HepG2 (cell line): ENCODE data around the gene DNPH1. TPM values are rescaled to one million over a fixed set of nuclear protein-coding genes. Genes with fewer than 3 reads are reported as not detected.

Experiments used
- AHR ChIP-seq: IDR thresholded peaks from 2 replicates; pipeline ENCODE4 v1.6.1; 2018; ENCODE audit warnings: missing genetic modification reagents, missing compliant biosample characterization
- ARID2 ChIP-seq: sonication (generic); formaldehyde crosslinking; IDR thresholded peaks from 2 replicates; pipeline ENCODE4 v1.8.1; 2022; ENCODE audit warnings: mild to moderate bottlenecking, missing genetic modification reagents, borderline replicate concordance
- ASH2L ChIP-seq: fragments of 300-600, 200-600 bp; sonication (generic); IDR thresholded peaks from 2 replicates; pipeline ENCODE4 v1.7.0; 2017; ENCODE audit warnings: low read depth, mild to moderate bottlenecking, moderate library complexity, mixed read lengths, low read length; ENCODE audit not compliant: insufficient read length
- CCAR2 ChIP-seq: fragments of 200-400 bp; formaldehyde crosslinking; optimal IDR thresholded peaks from 2 replicates; pipeline ENCODE3; 2018; ENCODE audit warnings: low read depth, mild to moderate bottlenecking, low read length, moderate library complexity
- CSRNP2 ChIP-seq: sonication (generic); formaldehyde crosslinking; conservative IDR thresholded peaks from 2 replicates; pipeline ENCODE4 v1.8.0; 2022; ENCODE audit warnings: low read depth, missing genetic modification reagents
- ELF4 ChIP-seq: sonication (generic); formaldehyde crosslinking; IDR thresholded peaks from 2 replicates; pipeline ENCODE4 v1.5.0; 2020; ENCODE audit warnings: missing genetic modification reagents, mild to moderate bottlenecking, moderate library complexity, borderline replicate concordance
- ELK4 ChIP-seq: sonication (generic); formaldehyde crosslinking; IDR thresholded peaks from 2 replicates; pipeline ENCODE4 v1.9.0; 2021; ENCODE audit warnings: missing genetic modification reagents, borderline replicate concordance
- FLYWCH1 ChIP-seq: sonication (generic); formaldehyde crosslinking; IDR thresholded peaks from 2 replicates; pipeline ENCODE4 v1.8.1; 2023; ENCODE audit warnings: mild to moderate bottlenecking, missing genetic modification reagents
- HNRNPL ChIP-seq: fragments of 200-400 bp; formaldehyde crosslinking; IDR thresholded peaks from 2 replicates; pipeline ENCODE4 v1.6.1; 2017; ENCODE audit warnings: mild to moderate bottlenecking, low read depth, low read length
- HOXA5 ChIP-seq: sonication (generic); formaldehyde crosslinking; IDR thresholded peaks from 2 replicates; pipeline ENCODE4 v1.4.0; 2020; ENCODE audit warnings: missing genetic modification reagents
- NFATC3 ChIP-seq: sonication (generic); formaldehyde crosslinking; IDR thresholded peaks from 2 replicates; pipeline ENCODE4 v1.5.1; 2020; ENCODE audit warnings: mild to moderate bottlenecking, missing genetic modification reagents
- NFE2L1 ChIP-seq: sonication (generic); formaldehyde crosslinking; IDR thresholded peaks from 2 replicates; pipeline ENCODE4 v1.4.0; 2020; ENCODE audit warnings: missing genetic modification reagents, mild to moderate bottlenecking, borderline replicate concordance
- SYNCRIP ChIP-seq: fragments of 200-400 bp; formaldehyde crosslinking; IDR thresholded peaks from 2 replicates; pipeline ENCODE4 v1.6.1; 2018; ENCODE audit warnings: mild to moderate bottlenecking, low read depth, low read length; ENCODE audit not compliant: insufficient read depth
- TCF7 ChIP-seq: sonication (generic); IDR thresholded peaks from 2 replicates; pipeline ENCODE4 v1.6.1; 2016; ENCODE audit warnings: antibody characterized with exemption, low read depth
- ZNF12 ChIP-seq: sonication (generic); formaldehyde crosslinking; IDR thresholded peaks from 2 replicates; pipeline ENCODE4 v1.5.0; 2020; ENCODE audit warnings: missing genetic modification reagents
- ZNF3 ChIP-seq: IDR thresholded peaks from 2 replicates; pipeline ENCODE4 v1.7.0; 2017; ENCODE audit warnings: inconsistent platforms
- ZNF350 ChIP-seq: sonication (generic); formaldehyde crosslinking; IDR thresholded peaks from 2 replicates; pipeline ENCODE4 v1.4.0; 2020; ENCODE audit warnings: mild to moderate bottlenecking, low read depth, missing genetic modification reagents, borderline replicate concordance
- ZNF747 ChIP-seq: sonication (generic); formaldehyde crosslinking; IDR thresholded peaks from 2 replicates; pipeline ENCODE4 v1.8.1; 2023; ENCODE audit warnings: missing genetic modification reagents, mild to moderate bottlenecking, borderline replicate concordance
- ZNF770 ChIP-seq: sonication (generic); formaldehyde crosslinking; IDR thresholded peaks from 2 replicates; pipeline ENCODE4 v1.5.0; 2020; ENCODE audit warnings: mild to moderate bottlenecking, missing genetic modification reagents
- ZNF780A ChIP-seq: sonication (generic); formaldehyde crosslinking; IDR thresholded peaks from 2 replicates; pipeline ENCODE4 v1.8.0; 2022; ENCODE audit warnings: mild to moderate bottlenecking, missing genetic modification reagents, moderate library complexity
- polyA plus RNA-seq, 8 experiments: library from polyadenylated mRNA; depleted of rRNA in 3 of 8; stranded (reverse) in 7 of 8; unstranded in 1 of 8; fragments of >200 nt; fragmentation: Illumina TruSeq in 4 of 8; extraction: Trizol in 4 of 8; gene quantifications; 2 replicates each; pipeline versions ENCODE4 v1.2.1 to v1.2.3, GENCODE V29; 2011 to 2016; ENCODE audit warnings: low read depth in 4 of 8, missing spikeins in 1 of 8, mixed read lengths in 1 of 8; ENCODE audit not compliant: insufficient read depth in 1 of 8
- total RNA-seq, 5 experiments: library from RNA; depleted of rRNA; stranded (reverse); fragments of >200 nt; fragmentation: Illumina TruSeq; extraction: Trizol; gene quantifications; 2 replicates each; pipeline ENCODE4 v1.2.3, GENCODE V29; 2016; ENCODE audit warnings: low read depth in 1 of 5
- TF ChIP-seq, protein P1 (sequence below): sonication (generic); formaldehyde crosslinking; IDR thresholded peaks from 2 replicates; pipeline ENCODE4 v1.4.0; 2020; ENCODE audit warnings: missing genetic modification reagents

The DNPH1 gene
- total and polyA plus RNA-seq, 2 of the 13 experiments (the other 11 are each of a cell fraction or from before 2014, with no cell fraction given): 56.5 to 75.1 TPM

- TF ChIP-seq ZNF3 (CRISPR knock-in tag) (no peak; the same call in 1 of the 2 replicates), FLYWCH1 (CRISPR knock-in tag) (peak; percentile 69; the same call in 1 of the 2 replicates), NFATC3 (CRISPR knock-in tag) (no peak), ELF4 (CRISPR knock-in tag) (no peak), ZNF780A (CRISPR knock-in tag) (no peak), TCF7 (no peak), ASH2L (peak; percentile 53), SYNCRIP (no peak), ZNF350 (CRISPR knock-in tag) (no peak), CCAR2 (no peak), ZNF12 (CRISPR knock-in tag) (0 out of 2 replicates have a peak, but pooled peaks have one; percentile 46), ARID2 (peak; percentile 96), AHR (CRISPR knock-in tag) (no peak; the same call in 1 of the 2 replicates), NFE2L1 (CRISPR knock-in tag) (no peak), CSRNP2 (CRISPR knock-in tag) (0 out of 2 replicates have a peak, but pooled peaks have one; percentile 53), ZNF747 (CRISPR knock-in tag) (no peak), HOXA5 (0 out of 2 replicates have a peak, but pooled peaks have one; percentile 63), ZNF770 (CRISPR knock-in tag) (peak; percentile 69), ELK4 (no peak), HNRNPL (no peak)
- TF ChIP-seq, protein P1, sequence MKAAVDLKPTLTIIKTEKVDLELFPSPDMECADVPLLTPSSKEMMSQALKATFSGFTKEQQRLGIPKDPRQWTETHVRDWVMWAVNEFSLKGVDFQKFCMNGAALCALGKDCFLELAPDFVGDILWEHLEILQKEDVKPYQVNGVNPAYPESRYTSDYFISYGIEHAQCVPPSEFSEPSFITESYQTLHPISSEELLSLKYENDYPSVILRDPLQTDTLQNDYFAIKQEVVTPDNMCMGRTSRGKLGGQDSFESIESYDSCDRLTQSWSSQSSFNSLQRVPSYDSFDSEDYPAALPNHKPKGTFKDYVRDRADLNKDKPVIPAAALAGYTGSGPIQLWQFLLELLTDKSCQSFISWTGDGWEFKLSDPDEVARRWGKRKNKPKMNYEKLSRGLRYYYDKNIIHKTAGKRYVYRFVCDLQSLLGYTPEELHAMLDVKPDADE (CRISPR knock-in tag): no peak
Observed at GRCh38 chr6:43228951-43229802, at the start of gene DNPH1 (continued).
